Spleen (tissue), 11 donors: ENCODE data around the gene ZNF775. TPM values are rescaled to one million over a fixed set of nuclear protein-coding genes. Genes with fewer than 3 reads are reported as not detected.
"Not testable (repeated sequence)": the region's sequence is repeated elsewhere in the genome, so short reads cannot be mapped to it uniquely, and the experiment has no call there.

ENCODE experiments used
- DNase-seq: peaks from one replicate; pipeline ENCODE4 v3.0.0-alpha.2; 2020
- H3K27ac ChIP-seq, 8 donors: fragments of 200-600 bp; sonication (generic) in 7 of 8; 1 replicate in 4 of 8; 2 replicates in 4 of 8; pipeline versions ENCODE4 v1.5.0 to v1.8.0; 2016 to 2021; ENCODE audit warnings: inconsistent platforms in 4 of 8, mild to moderate bottlenecking in 4 of 8, moderate library complexity in 1 of 8
- H3K27me3 ChIP-seq, 7 donors: fragments of 200-600 bp; sonication (generic) in 6 of 7; replicated peaks in 1 of 7; 1 replicate in 4 of 7; 2 replicates in 3 of 7; pipeline versions ENCODE4 v1.5.0 to v1.8.0; 2016 to 2021; ENCODE audit warnings: inconsistent platforms in 3 of 7, mild to moderate bottlenecking in 1 of 7
- H3K36me3 ChIP-seq, 6 donors: fragments of 200-600 bp; sonication (generic) in 5 of 6; 1 replicate in 4 of 6; 2 replicates in 2 of 6; pipeline versions ENCODE4 v1.5.0 to v1.8.0; 2016 to 2021; ENCODE audit warnings: inconsistent platforms in 2 of 6
- H3K4me1 ChIP-seq, 6 donors: fragments of 200-600 bp; sonication (generic) in 5 of 6; 1 replicate in 3 of 6; 2 replicates in 3 of 6; pipeline versions ENCODE4 v1.5.0 to v1.8.0; 2016 to 2021; ENCODE audit warnings: inconsistent platforms in 3 of 6
- H3K4me3 ChIP-seq, 8 donors: fragments of 200-600 bp; sonication (generic) in 7 of 8; 1 replicate in 4 of 8; 2 replicates in 4 of 8; pipeline versions ENCODE4 v1.5.0 to v1.8.0; 2016 to 2021; ENCODE audit warnings: inconsistent platforms in 4 of 8, mild to moderate bottlenecking in 4 of 8, moderate library complexity in 2 of 8
- H3K9me3 ChIP-seq, 8 donors: fragments of 200-600 bp; sonication (generic) in 7 of 8; 1 replicate in 4 of 8; 2 replicates in 4 of 8; pipeline versions ENCODE4 v1.5.0 to v1.8.0; 2016 to 2021; ENCODE audit warnings: inconsistent platforms in 4 of 8
- CTCF ChIP-seq, 11 experiments: fragments of 200-600 bp in 7 of 11; fragments of 450-650 bp in 4 of 11; sonication (generic) in 4 of 11; IDR thresholded peaks in 8 of 11; conservative IDR thresholded peaks in 3 of 11; 1 replicate in 7 of 11; 2 replicates in 4 of 11; pipeline versions ENCODE4 v1.4.0 to v1.8.0; 2016 to 2021; ENCODE audit warnings: antibody characterized with exemption in 11 of 11, inconsistent platforms in 4 of 11, mild to moderate bottlenecking in 1 of 11
- POLR2A ChIP-seq, 3 donors: fragments of 450-650 bp; IDR thresholded peaks; one replicate each; pipeline ENCODE4 v1.5.1; 2017; ENCODE audit warnings: antibody characterized with exemption in 3 of 3, mild to moderate bottlenecking in 1 of 3
- POLR2AphosphoS5 ChIP-seq, 3 donors: sonication (generic); formaldehyde crosslinking; IDR thresholded peaks; one replicate each; pipeline ENCODE4 v1.5.1; 2017; ENCODE audit warnings: antibody characterized with exemption in 3 of 3
- WGBS, 5 donors: extraction: QIAGEN DNeasy Blood & Tissue Kit in 3 of 5; methylation state at CpG; one replicate each; pipeline versions ENCODE4 v1.1.5 to v1.1.7; 2013 to 2018; 5-methylcytosine and 5-hydroxymethylcytosine counted together
- intact Hi-C: fragments of 100-400 bp; cut with DNase I; formaldehyde crosslinking; loops from one replicate; pipeline ENCODE4 v1.15.0; 2023; ENCODE audit warnings: low total_unique reads
- polyA plus RNA-seq, 3 donors: library from polyadenylated mRNA; stranded (reverse); fragments of 200-250 nt; gene quantifications; one replicate each; pipeline ENCODE4 v1.2.1, GENCODE V29; 2013
- total RNA-seq, 7 donors: library from RNA; depleted of rRNA in 3 of 7; stranded (reverse); fragments of >200 nt in 3 of 7; fragmentation: NEBNext Ultra II Directional in 4 of 7; extraction: Animal tissue kit (Norgen Biotek cat#: 25700) in 4 of 7; gene quantifications; one replicate each; pipeline versions ENCODE4 v1.1.0 to v1.2.1, GENCODE V29; 2016 to 2021
- donor health status: healthy with polysubstance abuse.
- donor health status: DM: no; HTN: no; CAD: no; lungs with moderate emphysema.
- donor health status: DM: no; HTN: no; CAD: no.
- donor health status: Bipolar disorder and iron deficiency.
- donor health status: healthy.
- donor health status: DM: no; HTN: no; CAD: no.
- donor health status: DM: yes; HTN: yes; CAD: no.

ZNF775 gene
- total and polyA plus RNA-seq, 10 donors, result 2.0 to 5.7 (median 4.2) TPM

DNA sequence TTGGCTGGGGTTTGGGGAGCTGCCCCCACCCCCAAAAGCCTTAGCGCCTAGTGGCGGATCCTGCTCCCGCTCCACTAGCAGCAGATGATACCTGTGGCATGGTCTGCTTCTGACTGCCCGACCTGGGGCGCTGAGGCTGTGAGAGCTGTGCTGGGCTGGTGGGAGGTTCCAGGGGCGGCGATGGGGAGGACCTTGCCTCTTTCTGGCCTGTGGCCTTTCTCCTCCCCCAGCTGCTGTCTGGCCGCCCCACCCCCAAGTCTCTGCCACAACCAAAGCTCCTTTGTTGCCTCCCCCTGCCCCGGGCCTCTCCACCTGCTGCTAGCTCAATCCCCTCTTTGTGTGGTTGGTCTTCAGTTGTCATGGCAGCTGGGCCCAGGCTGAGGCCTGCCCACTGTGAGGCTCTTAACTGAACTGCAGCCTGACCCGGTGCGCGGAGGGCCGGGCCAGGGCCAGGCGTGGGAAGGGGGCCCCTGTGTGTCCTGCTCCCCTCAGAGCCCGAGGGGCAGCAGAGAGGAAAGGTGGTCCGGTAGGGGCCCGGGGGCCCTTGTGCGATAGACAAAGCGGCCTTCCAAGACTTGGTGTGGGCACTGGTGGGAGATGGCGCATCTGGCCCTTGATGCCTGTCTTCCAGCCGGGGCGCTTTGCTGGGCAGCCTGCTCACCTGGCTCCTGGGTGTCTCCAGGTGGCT lies 4.7 kb downstream of the ZNF775 start:
- 84 to 94% (median 87%) methylated on average over 17 to 22 of the region's 22 CpGs for WGBS, 5 donors
- peak overlapping the region in 3 of 8 donors; percentile 24 to 54 (median 28) for H3K27ac ChIP-seq

GRCh38 chr7:150384406-150385301 lies 5.5 kb downstream of the ZNF775 start:
- Histone ChIP-seq H3K4me3 (no peak overlapping the region), H3K9me3 (no peaks in the 10 kb centered on the region), H3K36me3 (peaks cover 0 to 16% (median 0%) of the 10 kb centered on the region in 6 donors), H3K27ac (peak overlapping the region in 4 of 8 donors; percentile 9 to 54 (median 26)), H3K27me3 (no peaks in the 10 kb centered on the region), H3K4me1 (peaks cover 6 to 65% (median 29%) of the 10 kb centered on the region in 6 donors)
- no peak for TF ChIP-seq CTCF (IDR thresholded peaks at IDR 0.05 in 8 of 11, conservative IDR thresholded peaks at IDR 0.05 in 3 of 11)
- no peak for TF ChIP-seq POLR2AphosphoS5 (IDR thresholded peaks at IDR 0.05)
- no peak for TF ChIP-seq POLR2A (IDR thresholded peaks at IDR 0.05)
- DNase-seq, result no peak
- 67 to 81% (median 74%) methylated on average over 15 of the region's 15 CpGs for WGBS, 5 donors
- intact Hi-C loops, result no loop called here

More for the DNA sequence above, 4.7 kb downstream of the ZNF775 start:
- Histone ChIP-seq H3K4me3 (no peak overlapping the region), H3K9me3 (no peaks in the 10 kb centered on the region), H3K4me1 (peaks cover 6 to 61% (median 33%) of the 10 kb centered on the region in 6 donors), H3K36me3 (peaks cover 0 to 10% (median 0%) of the 10 kb centered on the region in 6 donors), H3K27me3 (no peaks in the 10 kb centered on the region)
- intact Hi-C loops, result no loop called here
- no peak for DNase-seq
- TF ChIP-seq POLR2A (IDR thresholded peaks at IDR 0.05) (no peak), POLR2AphosphoS5 (IDR thresholded peaks at IDR 0.05) (no peak), CTCF (IDR thresholded peaks at IDR 0.05 in 8 of 11, conservative IDR thresholded peaks at IDR 0.05 in 3 of 11) (no peak)

DNA sequence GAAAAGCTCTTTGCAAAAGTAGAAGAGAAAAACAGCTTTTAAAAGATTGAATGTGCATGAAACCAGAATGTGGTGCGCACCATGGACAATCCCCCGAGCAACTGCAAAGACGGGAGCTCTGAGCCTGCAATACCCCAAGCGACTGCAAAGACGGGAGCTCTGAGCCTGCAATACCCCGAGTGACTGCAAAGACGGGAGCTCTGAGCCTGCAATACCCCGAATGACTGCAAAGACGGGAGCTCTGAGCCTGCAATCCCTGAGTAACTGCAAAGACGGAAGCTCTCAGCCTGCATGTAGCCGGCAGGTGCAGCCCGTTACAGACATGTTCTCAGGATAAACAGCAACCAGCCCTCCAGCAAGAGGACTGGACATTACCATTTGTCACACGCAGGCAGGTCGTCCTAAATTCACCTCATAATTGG lies 6.2 kb downstream of the ZNF775 start:
- H3K27ac ChIP-seq, result no peak overlapping the region
- no peak for DNase-seq
- WGBS, 5 donors, result 81 to 93% (median 89%) methylated on average over 14 of the region's 14 CpGs

GRCh38 chr7:150385884-150386283 lies 6.8 kb downstream of the ZNF775 start:
- Histone ChIP-seq H3K4me1 (peaks cover 0 to 52% (median 17%) of the 10 kb centered on the region in 6 donors), H3K36me3 (peaks cover 0 to 27% (median 0%) of the 10 kb centered on the region in 6 donors)
- H3K9me3 ChIP-seq, intact Hi-C loops, DNase-seq, H3K27me3 ChIP-seq, H3K27ac ChIP-seq, H3K4me3 ChIP-seq: not testable (repeated sequence)
- 71 to 80% (median 77%) methylated on average over 6 of the region's 6 CpGs for WGBS, 5 donors

More for the DNA sequence above, 6.2 kb downstream of the ZNF775 start:
- no peaks in the 10 kb centered on the region for H3K27me3 ChIP-seq
- no peaks in the 10 kb centered on the region for H3K9me3 ChIP-seq
- peaks cover 0 to 21% (median 0%) of the 10 kb centered on the region in 6 donors for H3K36me3 ChIP-seq
- no peak for TF ChIP-seq POLR2A (IDR thresholded peaks at IDR 0.05)
- TF ChIP-seq POLR2AphosphoS5 (IDR thresholded peaks at IDR 0.05), result no peak
- no peak for TF ChIP-seq CTCF (IDR thresholded peaks at IDR 0.05 in 8 of 11, conservative IDR thresholded peaks at IDR 0.05 in 3 of 11)
- no peak overlapping the region for H3K4me3 ChIP-seq
- H3K4me1 ChIP-seq, result peaks cover under 1 to 58% (median 22%) of the 10 kb centered on the region in 6 donors
- intact Hi-C loops, result no loop called here
